GM23338 (cell line): ENCODE results near the gene KRTAP12-3.

Source experiments
- CREB1 ChIP-seq: fragments of 250-450 bp; sonication (Bioruptor Pico); IDR thresholded peaks from 2 replicates; pipeline ENCODE4 v1.5.0; 2020; ENCODE audit warnings: low read depth, mild to moderate bottlenecking, moderate library complexity
- ETS1 ChIP-seq: IDR thresholded peaks from 2 replicates; pipeline ENCODE4 v1.6.1; 2016; ENCODE audit warnings: antibody characterized with exemption
- EZH2 ChIP-seq: fragments of 200-600 bp; sonication (generic); IDR thresholded peaks from one replicate; pipeline ENCODE4 v1.8.0; 2017; ENCODE audit warnings: antibody characterized with exemption, mild to moderate bottlenecking, low read depth; ENCODE audit not compliant: unreplicated experiment
- EZH2phosphoT487 ChIP-seq: fragments of 200-600 bp; sonication (generic); IDR thresholded peaks from one replicate; pipeline ENCODE4 v1.8.1; 2018; ENCODE audit warnings: antibody characterized with exemption; ENCODE audit not compliant: unreplicated experiment
- JUNB ChIP-seq: IDR thresholded peaks from one replicate; pipeline ENCODE4 v1.6.1; 2016; ENCODE audit warnings: antibody characterized with exemption; ENCODE audit not compliant: unreplicated experiment
- POLR2AphosphoS5 ChIP-seq: IDR thresholded peaks from 2 replicates; pipeline ENCODE4 v1.6.1; 2016; ENCODE audit warnings: antibody characterized with exemption, low read depth
- STAT1 ChIP-seq: IDR thresholded peaks from one replicate; pipeline ENCODE4 v1.6.1; 2016; ENCODE audit warnings: antibody characterized with exemption; ENCODE audit not compliant: unreplicated experiment
- ZNF114 ChIP-seq: fragments of 250-450 bp; sonication (Bioruptor Pico); IDR thresholded peaks from 2 replicates; pipeline ENCODE4 v1.5.0; 2020; ENCODE audit warnings: mild to moderate bottlenecking, moderate library complexity
- ZNF331 ChIP-seq: fragments of 250-450 bp; sonication (Bioruptor Pico); IDR thresholded peaks from 2 replicates; pipeline ENCODE4 v1.5.0; 2020; ENCODE audit warnings: low read depth, mild to moderate bottlenecking, moderate library complexity
- ZNF462 ChIP-seq: fragments of 250-450 bp; sonication (Bioruptor Pico); IDR thresholded peaks from 2 replicates; pipeline ENCODE4 v1.5.0; 2020; ENCODE audit warnings: mild to moderate bottlenecking, moderate library complexity
- TF ChIP-seq, protein P1 (sequence below), 2 experiments: fragments of 200-600 bp in 1 of 2; sonication (generic) in 1 of 2; conservative IDR thresholded peaks; 2 replicates each; pipeline versions ENCODE4 v1.5.1 to v1.6.1; 2016 to 2017; ENCODE audit warnings: antibody characterized with exemption in 2 of 2, low read depth in 2 of 2, mild to moderate bottlenecking in 2 of 2, moderate library complexity in 1 of 2
- TF ChIP-seq, protein P2 (sequence below): IDR thresholded peaks from one replicate; pipeline ENCODE4 v1.6.1; 2018; ENCODE audit warnings: antibody characterized with exemption; ENCODE audit not compliant: unreplicated experiment

DNA sequence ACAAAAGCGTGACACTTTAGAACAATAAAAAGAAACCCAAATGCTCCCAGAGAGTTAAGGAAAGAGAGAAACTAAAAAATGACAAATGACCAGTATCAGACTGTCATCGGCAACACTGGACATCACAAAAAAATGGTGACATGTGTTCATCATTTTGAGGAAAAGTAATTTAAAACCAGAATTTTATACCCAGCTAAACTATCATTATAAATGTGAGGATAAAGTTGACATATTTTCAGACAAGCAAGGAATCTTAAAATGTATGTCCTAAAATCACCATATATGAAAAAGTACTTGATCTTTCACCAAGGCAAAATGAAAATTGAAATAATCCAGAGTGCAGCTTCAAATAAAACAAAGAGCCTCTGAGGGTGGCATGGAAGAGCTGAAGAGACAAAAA lies 12.9 kb upstream of the KRTAP12-3 start:
- TF ChIP-seq, protein P1, sequence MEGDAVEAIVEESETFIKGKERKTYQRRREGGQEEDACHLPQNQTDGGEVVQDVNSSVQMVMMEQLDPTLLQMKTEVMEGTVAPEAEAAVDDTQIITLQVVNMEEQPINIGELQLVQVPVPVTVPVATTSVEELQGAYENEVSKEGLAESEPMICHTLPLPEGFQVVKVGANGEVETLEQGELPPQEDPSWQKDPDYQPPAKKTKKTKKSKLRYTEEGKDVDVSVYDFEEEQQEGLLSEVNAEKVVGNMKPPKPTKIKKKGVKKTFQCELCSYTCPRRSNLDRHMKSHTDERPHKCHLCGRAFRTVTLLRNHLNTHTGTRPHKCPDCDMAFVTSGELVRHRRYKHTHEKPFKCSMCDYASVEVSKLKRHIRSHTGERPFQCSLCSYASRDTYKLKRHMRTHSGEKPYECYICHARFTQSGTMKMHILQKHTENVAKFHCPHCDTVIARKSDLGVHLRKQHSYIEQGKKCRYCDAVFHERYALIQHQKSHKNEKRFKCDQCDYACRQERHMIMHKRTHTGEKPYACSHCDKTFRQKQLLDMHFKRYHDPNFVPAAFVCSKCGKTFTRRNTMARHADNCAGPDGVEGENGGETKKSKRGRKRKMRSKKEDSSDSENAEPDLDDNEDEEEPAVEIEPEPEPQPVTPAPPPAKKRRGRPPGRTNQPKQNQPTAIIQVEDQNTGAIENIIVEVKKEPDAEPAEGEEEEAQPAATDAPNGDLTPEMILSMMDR (conservative IDR thresholded peaks at IDR 0.05; ENCODE audit: low read depth in 2 of 2) = no peak
- TF ChIP-seq, protein P2, sequence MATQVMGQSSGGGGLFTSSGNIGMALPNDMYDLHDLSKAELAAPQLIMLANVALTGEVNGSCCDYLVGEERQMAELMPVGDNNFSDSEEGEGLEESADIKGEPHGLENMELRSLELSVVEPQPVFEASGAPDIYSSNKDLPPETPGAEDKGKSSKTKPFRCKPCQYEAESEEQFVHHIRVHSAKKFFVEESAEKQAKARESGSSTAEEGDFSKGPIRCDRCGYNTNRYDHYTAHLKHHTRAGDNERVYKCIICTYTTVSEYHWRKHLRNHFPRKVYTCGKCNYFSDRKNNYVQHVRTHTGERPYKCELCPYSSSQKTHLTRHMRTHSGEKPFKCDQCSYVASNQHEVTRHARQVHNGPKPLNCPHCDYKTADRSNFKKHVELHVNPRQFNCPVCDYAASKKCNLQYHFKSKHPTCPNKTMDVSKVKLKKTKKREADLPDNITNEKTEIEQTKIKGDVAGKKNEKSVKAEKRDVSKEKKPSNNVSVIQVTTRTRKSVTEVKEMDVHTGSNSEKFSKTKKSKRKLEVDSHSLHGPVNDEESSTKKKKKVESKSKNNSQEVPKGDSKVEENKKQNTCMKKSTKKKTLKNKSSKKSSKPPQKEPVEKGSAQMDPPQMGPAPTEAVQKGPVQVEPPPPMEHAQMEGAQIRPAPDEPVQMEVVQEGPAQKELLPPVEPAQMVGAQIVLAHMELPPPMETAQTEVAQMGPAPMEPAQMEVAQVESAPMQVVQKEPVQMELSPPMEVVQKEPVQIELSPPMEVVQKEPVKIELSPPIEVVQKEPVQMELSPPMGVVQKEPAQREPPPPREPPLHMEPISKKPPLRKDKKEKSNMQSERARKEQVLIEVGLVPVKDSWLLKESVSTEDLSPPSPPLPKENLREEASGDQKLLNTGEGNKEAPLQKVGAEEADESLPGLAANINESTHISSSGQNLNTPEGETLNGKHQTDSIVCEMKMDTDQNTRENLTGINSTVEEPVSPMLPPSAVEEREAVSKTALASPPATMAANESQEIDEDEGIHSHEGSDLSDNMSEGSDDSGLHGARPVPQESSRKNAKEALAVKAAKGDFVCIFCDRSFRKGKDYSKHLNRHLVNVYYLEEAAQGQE = no peak
- TF ChIP-seq POLR2AphosphoS5 (no peak), CREB1 (CRISPR knock-in tag) (no peak), EZH2 (no peak), ZNF114 (no peak), EZH2phosphoT487 (no peak), ETS1 (no peak), ZNF462 (CRISPR knock-in tag) (no peak), JUNB (no peak), STAT1 (no peak), ZNF331 (CRISPR knock-in tag) (no peak)
